Adrenal gland (tissue), 12 donors: Measurements from ENCODE around the gene MFRP. TPM values are rescaled to one million over a fixed set of nuclear protein-coding genes. Genes with fewer than 3 reads are reported as not detected.

Experiments used
- DNase-seq, 7 donors: peaks; one replicate each; pipeline ENCODE4 v3.0.0-alpha.2; 2019 to 2020
- H3K27ac ChIP-seq, 5 donors: fragments of 200-600 bp; sonication (generic) in 4 of 5; 1 replicate in 3 of 5; 2 replicates in 2 of 5; pipeline versions ENCODE4 v1.5.1 to v1.8.0; 2016 to 2020; ENCODE audit warnings: mild to moderate bottlenecking in 1 of 5
- H3K27me3 ChIP-seq: fragments of 200-600 bp; 2 replicates; pipeline ENCODE4 v1.8.0; 2021
- H3K36me3 ChIP-seq, 2 donors: fragments of 200-600 bp; replicated peaks in 1 of 2; 1 replicate in 1 of 2; 2 replicates in 1 of 2; pipeline versions ENCODE4 v1.5.1 to v1.8.0; 2018 to 2022
- H3K4me1 ChIP-seq, 2 donors: fragments of 200-600 bp; replicated peaks in 1 of 2; 1 replicate in 1 of 2; 2 replicates in 1 of 2; pipeline versions ENCODE4 v1.5.1 to v1.8.0; 2018 to 2021
- H3K4me3 ChIP-seq, 4 donors: fragments of 200-600 bp; sonication (generic) in 3 of 4; one replicate each; pipeline ENCODE4 v1.5.1; 2016 to 2018
- H3K9me3 ChIP-seq, 3 donors: fragments of 200-600 bp; sonication (generic) in 1 of 3; replicated peaks in 1 of 3; 1 replicate in 2 of 3; 2 replicates in 1 of 3; pipeline versions ENCODE4 v1.5.1 to v1.8.0; 2016 to 2021
- CTCF ChIP-seq, 6 experiments: fragments of 450-650 bp in 4 of 6; fragments of 200-600 bp in 2 of 6; sonication (generic) in 1 of 6; IDR thresholded peaks; 1 replicate in 5 of 6; 2 replicates in 1 of 6; pipeline versions ENCODE4 v1.5.1 to v1.8.0; 2016 to 2021; ENCODE audit warnings: antibody characterized with exemption in 6 of 6, mild to moderate bottlenecking in 2 of 6, moderate library complexity in 1 of 6
- POLR2A ChIP-seq, 2 donors: fragments of 450-650 bp; IDR thresholded peaks; one replicate each; pipeline ENCODE4 v1.6.1; 2017; ENCODE audit warnings: antibody characterized with exemption in 2 of 2, mild to moderate bottlenecking in 2 of 2, moderate library complexity in 1 of 2
- WGBS, 4 donors: extraction: QIAGEN DNeasy Blood & Tissue Kit in 2 of 4; methylation state at CpG; one replicate each; pipeline versions ENCODE4 v1.1.5 to v1.1.7; 2013 to 2017; 5-methylcytosine and 5-hydroxymethylcytosine counted together
- intact Hi-C, 2 donors: fragments of 100-400 bp; cut with DNase I; formaldehyde crosslinking; loops; one replicate each; pipeline versions ENCODE4 v1.14.1 to v1.15.0; 2022 to 2023
- polyA plus RNA-seq, 3 donors: library from polyadenylated mRNA; stranded (reverse); fragments of 200-250 nt in 2 of 3; fragments of 350-450 nt in 1 of 3; fragmentation: Illumina TruSeq in 1 of 3; extraction: RNeasy Lipid Tissue Mini Kit (QIAGEN cat#74804) in 1 of 3; gene quantifications; one replicate each; pipeline ENCODE4 v1.2.3, GENCODE V29; 2013 to 2014
- total RNA-seq, 9 donors: library from RNA; depleted of rRNA in 4 of 9; stranded (reverse); fragments of >200 nt in 4 of 9; fragments of 120-200 nt in 1 of 9; fragmentation: NEBNext Ultra II Directional in 1 of 9; extraction: Animal tissue kit (Norgen Biotek cat#: 25700) in 1 of 9; gene quantifications; one replicate each; pipeline versions ENCODE4 v1.1.0 to v1.2.4, GENCODE V29; 2013 to 2023
- donor health status: healthy with polysubstance abuse.
- donor health status: Bipolar disorder and iron deficiency.
- donor health status: DM: yes; HTN: yes; CAD: no.
- donor health status: DM: no; HTN: no; CAD: no.
- donor health status: DM: no; HTN: no; CAD: no.
- donor health status: DM: yes; HTN: yes; CAD: no.

The MFRP gene
- total and polyA plus RNA-seq, 12 donors = under 0.01 TPM; not detected in 11

GRCh38 chr11:119339589-119340334 is 6.7 kb downstream of the MFRP start:
- Histone ChIP-seq H3K27me3 (no peaks in the 10 kb centered on the region), H3K9me3 (no peaks in the 10 kb centered on the region), H3K27ac (peak overlapping the region in 4 of 5 donors; percentile 42 to 87 (median 74)), H3K4me3 (peak overlapping the region in 2 of 4 donors; percentile 45 to 72), H3K4me1 (peaks cover 23 to 49% of the 10 kb centered on the region in 2 donors), H3K36me3 (peaks cover 0 to 11% of the 10 kb centered on the region in 2 donors)
- intact Hi-C loops = loop anchor here in 1 of 2 donors (5.0 to 10.0 kb wide), 3 partner anchors 38 to 135 kb away; partner anchors contain the start of gene CBL
- peak in 5 of 7 donors; percentile 69 to 78 (median 73) for DNase-seq
- peak; percentile 58 to 89 (median 76) for TF ChIP-seq CTCF (IDR thresholded peaks at IDR 0.05)
- TF ChIP-seq POLR2A (IDR thresholded peaks at IDR 0.05) = no peak
- WGBS, 4 donors = 5% methylated on average over 33 to 86 of the region's 86 CpGs; no CpG with 5 or more reads in 1 of the 4 donors

- Histone ChIP-seq H3K4me3 (peak overlapping the region in 2 of 4 donors; percentile 45 to 72), H3K27ac (no peak overlapping the region), H3K9me3 (no peaks in the 10 kb centered on the region), H3K4me1 (peaks cover 23 to 50% of the 10 kb centered on the region in 2 donors), H3K27me3 (no peaks in the 10 kb centered on the region), H3K36me3 (peaks cover 0 to 11% of the 10 kb centered on the region in 2 donors)
- DNase-seq = no peak
- intact Hi-C loops = loop anchor here in 1 of 2 donors (10.0 kb wide), 2 partner anchors 64 to 134 kb away; partner anchors contain the start of gene CBL
- 43 to 59% (median 49%) methylated on average over 4 to 11 of the region's 11 CpGs for WGBS, 4 donors
- TF ChIP-seq CTCF (IDR thresholded peaks at IDR 0.05) = no peak
- TF ChIP-seq POLR2A (IDR thresholded peaks at IDR 0.05) = no peak
Measured at GRCh38 chr11:119338965-119339588, 7.4 kb downstream of the MFRP start.

GRCh38 chr11:119338318-119338890 is 8.1 kb downstream of the MFRP start:
- DNase-seq = peak in 6 of 7 donors; percentile 60 to 85 (median 77)
- peaks cover 23 to 50% of the 10 kb centered on the region in 2 donors for H3K4me1 ChIP-seq
- peak overlapping the region in 1 of 5 donors; percentile 23 for H3K27ac ChIP-seq
- WGBS, 4 donors = 12 to 37% (median 15%) methylated on average over 6 to 17 of the region's 17 CpGs
- peaks cover 0 to 11% of the 10 kb centered on the region in 2 donors for H3K36me3 ChIP-seq
- no peaks in the 10 kb centered on the region for H3K9me3 ChIP-seq
- intact Hi-C loops = loop anchor here in 1 of 2 donors (10.0 kb wide), 2 partner anchors 64 to 134 kb away; partner anchors contain the start of gene CBL
- H3K4me3 ChIP-seq = no peak overlapping the region
- no peaks in the 10 kb centered on the region for H3K27me3 ChIP-seq
- TF ChIP-seq POLR2A (IDR thresholded peaks at IDR 0.05) (no peak), CTCF (IDR thresholded peaks at IDR 0.05) (peak; percentile 61 to 76 (median 70))
